ENCODE data around the gene TPO. TPM values are rescaled to one million over a fixed set of nuclear protein-coding genes. Genes with fewer than 3 reads are reported as not detected.
A peak's percentile ranks its signal among the peaks of the same experiment; 100 is the strongest.

Gene TPO
- total RNA-seq, 1 experiment from 2014 or later = not detected

DNA sequence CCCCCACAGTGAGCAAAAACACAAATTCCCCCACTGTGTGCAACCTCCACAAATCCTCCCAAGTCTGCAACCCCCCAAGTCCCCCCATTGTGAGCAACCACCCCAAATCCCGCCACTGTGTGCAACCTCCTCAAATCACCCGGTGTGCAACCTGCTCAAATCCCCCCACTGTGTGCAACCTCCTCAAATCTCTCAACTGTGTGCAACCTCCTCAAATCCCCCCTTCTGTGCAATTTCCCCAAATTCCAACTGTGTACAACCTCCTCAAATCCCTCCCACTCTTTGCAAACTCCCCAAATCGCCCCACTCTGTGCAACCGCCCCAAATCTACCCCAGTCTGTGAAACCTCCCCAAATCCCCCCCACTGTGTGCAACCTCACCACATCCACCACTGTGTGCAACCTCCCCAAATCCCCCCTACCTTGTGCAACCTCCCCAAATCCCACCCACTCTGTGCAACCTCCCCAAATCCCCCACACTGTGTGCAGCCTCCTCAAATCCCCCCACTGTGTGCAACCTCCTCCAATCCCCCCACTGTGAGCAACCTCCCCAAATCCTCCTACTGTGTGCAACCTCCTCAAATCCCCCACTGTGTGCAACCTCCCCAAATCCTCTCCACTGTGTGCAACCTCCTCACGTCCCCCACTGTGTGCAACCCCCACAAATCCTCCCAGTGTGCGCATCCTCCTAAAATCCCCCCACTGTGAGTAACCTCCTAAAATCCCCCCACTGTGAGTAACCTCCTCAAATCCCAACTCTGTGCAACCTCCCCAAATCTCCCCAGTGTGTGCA, 115.2 kb downstream of the TPO start:
- no peak for DNase-seq (ENCODE audit: low read depth in 1 of 2, low spot score in 2 of 2)
- Histone ChIP-seq H3K4me3 (no peak overlapping the region), H3K27ac (no peak overlapping the region), H3K9me3 (replicated peaks) (no peaks in the 10 kb centered on the region), H3K36me3 (no peaks in the 10 kb centered on the region), H3K4me1 (replicated peaks) (no peaks in the 10 kb centered on the region), H3K27me3 (replicated peaks) (no peaks in the 10 kb centered on the region)

DNA sequence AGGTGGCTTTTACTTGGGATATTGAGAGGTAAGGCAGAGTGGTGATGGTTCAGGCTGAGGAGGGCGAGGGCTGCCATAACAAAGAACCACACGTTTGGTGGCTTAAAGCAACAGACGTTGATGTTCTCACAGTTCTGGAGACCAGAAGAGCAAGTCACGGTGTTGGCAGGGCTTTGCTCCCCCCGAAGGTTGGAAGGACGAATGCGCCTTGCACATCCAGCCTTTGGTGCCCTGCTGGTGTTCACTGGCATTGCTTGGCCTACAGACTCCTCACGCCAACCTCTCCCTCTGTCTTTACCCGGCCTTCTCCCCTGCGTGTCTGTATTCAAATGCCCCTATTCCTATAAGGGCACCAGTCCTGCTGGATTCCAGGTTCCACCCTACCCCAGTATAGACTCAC, 125.4 kb downstream of the TPO start:
- Histone ChIP-seq H3K27ac (no peak overlapping the region), H3K27me3 (replicated peaks) (no peaks in the 10 kb centered on the region), H3K4me1 (replicated peaks) (no peaks in the 10 kb centered on the region), H3K4me3 (no peak overlapping the region), H3K9me3 (replicated peaks) (no peaks in the 10 kb centered on the region), H3K36me3 (no peaks in the 10 kb centered on the region)
- peak in 1 of 2 experiments; percentile 68 for DNase-seq (ENCODE audit: low read depth in 1 of 2, low spot score in 2 of 2)

DNA sequence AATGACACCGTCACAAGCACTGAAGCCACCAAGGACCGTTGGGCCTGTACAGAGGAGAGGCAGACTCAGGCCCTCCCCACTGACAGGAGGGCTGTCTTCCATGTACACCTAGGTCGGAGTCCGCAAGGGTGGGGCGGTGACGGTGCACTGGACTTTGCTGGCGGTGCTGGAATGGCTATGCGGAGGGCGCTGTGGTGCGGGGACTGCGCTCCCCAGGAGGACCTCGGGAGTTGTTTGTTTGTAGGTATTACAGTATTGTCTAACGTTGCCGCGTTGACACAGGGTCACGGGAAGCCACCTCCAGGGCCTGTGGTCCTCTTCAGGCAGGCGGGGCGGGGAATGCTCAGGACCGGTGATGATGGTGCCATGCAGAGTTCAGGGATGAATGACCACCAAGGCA, 126.2 kb downstream of the TPO start:
- H3K9me3 ChIP-seq (replicated peaks) = no peaks in the 10 kb centered on the region
- H3K27me3 ChIP-seq (replicated peaks) = no peaks in the 10 kb centered on the region
- H3K36me3 ChIP-seq = no peaks in the 10 kb centered on the region
- peaks cover 3% of the 10 kb centered on the region for H3K4me1 ChIP-seq (replicated peaks)
- no peak for DNase-seq (ENCODE audit: low read depth in 1 of 2, low spot score in 2 of 2)
- no peak overlapping the region for H3K4me3 ChIP-seq
- no peak overlapping the region for H3K27ac ChIP-seq

DNA sequence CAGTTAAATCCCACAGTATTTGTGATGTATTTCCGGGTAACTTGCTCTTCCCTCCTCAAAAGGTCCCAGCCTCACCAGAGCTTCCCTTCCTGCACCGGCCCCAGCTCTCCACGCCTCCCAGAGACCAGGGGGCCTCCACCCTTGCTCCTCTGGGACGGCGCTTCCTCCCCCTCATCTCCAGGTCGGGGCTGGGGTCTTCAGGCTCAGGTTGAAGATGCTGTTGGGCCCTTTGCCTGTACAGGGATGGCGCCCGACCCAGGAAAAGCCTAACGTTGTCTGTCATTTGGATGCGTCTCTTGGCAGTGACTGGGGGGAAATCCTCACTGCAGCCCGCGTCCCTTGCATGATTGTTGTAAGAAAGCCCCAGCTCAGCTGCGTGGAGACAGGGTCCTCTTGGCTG, 126.7 kb downstream of the TPO start:
- no peaks in the 10 kb centered on the region for H3K36me3 ChIP-seq

DNA sequence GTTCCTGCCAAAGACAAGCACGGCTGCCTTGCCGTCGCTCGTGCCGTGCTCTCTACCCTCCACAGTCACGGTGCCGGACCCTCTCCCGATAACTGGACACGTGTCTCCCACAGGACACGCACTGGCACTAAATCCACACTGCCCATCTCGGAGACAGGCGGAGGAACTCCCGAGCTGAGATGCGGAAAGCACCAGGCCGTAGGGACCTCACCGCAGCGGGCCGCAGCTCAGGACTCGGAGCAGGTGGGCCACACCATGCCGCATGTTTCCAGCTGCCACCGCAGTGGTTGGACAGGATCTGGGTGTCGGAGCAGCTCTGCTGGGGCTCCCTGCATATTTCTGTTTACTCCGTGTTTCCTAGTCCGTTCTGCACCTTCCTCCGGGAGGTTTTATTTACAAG, 127.2 kb downstream of the TPO start:
- no peaks in the 10 kb centered on the region for H3K36me3 ChIP-seq
- no peaks in the 10 kb centered on the region for H3K9me3 ChIP-seq (replicated peaks)
- H3K27me3 ChIP-seq (replicated peaks) = no peaks in the 10 kb centered on the region
- no peak overlapping the region for H3K4me3 ChIP-seq
- no peak for DNase-seq (ENCODE audit: low read depth in 1 of 2, low spot score in 2 of 2)
- no peak overlapping the region for H3K27ac ChIP-seq
- peaks cover 8% of the 10 kb centered on the region for H3K4me1 ChIP-seq (replicated peaks)

More for the DNA sequence above, 126.7 kb downstream of the TPO start:
- H3K27ac ChIP-seq = no peak overlapping the region
- H3K9me3 ChIP-seq (replicated peaks) = no peaks in the 10 kb centered on the region
- no peak for DNase-seq (ENCODE audit: low read depth in 1 of 2, low spot score in 2 of 2)
- H3K4me1 ChIP-seq (replicated peaks) = peaks cover 8% of the 10 kb centered on the region
- H3K27me3 ChIP-seq (replicated peaks) = no peaks in the 10 kb centered on the region
- no peak overlapping the region for H3K4me3 ChIP-seq

DNA sequence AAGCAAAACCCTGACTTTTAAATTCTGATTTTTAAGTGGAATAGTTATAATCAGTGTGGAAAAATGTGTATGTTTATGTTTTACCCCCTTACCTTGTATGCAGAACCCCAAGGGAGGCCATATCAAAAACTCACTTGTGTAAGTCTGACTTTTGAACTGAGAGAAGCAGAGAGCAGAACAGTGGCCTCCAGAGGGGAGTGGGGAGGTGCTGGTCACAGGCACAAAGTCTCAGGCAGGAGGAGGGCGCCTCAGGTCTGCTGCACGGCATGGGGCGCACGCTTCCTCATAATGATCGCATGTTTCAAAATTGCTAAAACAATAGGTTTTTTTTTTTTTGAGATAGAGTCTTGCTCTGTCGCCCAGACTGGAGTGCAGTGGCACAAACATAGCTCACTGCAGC, 127.8 kb downstream of the TPO start:
- Histone ChIP-seq H3K36me3 (no peaks in the 10 kb centered on the region), H3K9me3 (replicated peaks) (no peaks in the 10 kb centered on the region), H3K27ac (no peak overlapping the region), H3K4me1 (replicated peaks) (peaks cover 8% of the 10 kb centered on the region), H3K4me3 (no peak overlapping the region), H3K27me3 (replicated peaks) (no peaks in the 10 kb centered on the region)
- DNase-seq (ENCODE audit: low read depth in 1 of 2, low spot score in 2 of 2) = no peak

DNA sequence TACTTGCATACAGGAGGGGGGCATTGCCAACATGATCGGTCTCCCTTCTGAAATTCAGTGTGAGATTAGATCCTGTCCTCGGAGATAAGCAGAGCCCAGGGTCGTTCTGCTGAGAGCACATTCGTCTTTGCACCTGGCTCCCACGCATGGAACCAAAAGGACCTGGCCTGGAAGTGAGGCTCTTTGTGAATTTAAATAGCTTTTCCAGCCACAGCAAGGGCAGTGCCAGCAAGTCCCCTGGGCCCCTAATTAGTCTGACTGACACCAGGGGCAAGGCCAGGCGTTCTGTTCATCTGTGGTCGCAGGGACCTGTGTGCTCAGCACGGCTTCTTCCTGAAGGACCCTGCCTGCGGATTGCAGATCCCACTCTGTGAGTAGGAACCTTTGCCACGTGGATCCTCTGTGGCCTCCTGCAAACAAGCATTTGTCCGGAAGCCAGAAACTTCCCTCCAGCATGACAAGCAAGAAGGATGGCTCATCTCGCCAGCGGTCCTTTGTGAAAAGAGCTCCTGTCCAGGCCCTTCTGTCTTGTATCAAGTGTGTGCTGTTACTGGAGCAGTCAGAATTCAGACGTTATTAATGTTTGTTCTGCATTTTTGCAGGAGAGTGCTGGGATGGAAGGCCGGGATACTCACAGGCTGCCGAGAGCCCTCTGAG, 128.7 kb downstream of the TPO start:
- Histone ChIP-seq H3K27ac (no peak overlapping the region), H3K9me3 (replicated peaks) (no peaks in the 10 kb centered on the region), H3K36me3 (no peaks in the 10 kb centered on the region), H3K4me3 (no peak overlapping the region), H3K4me1 (replicated peaks) (peaks cover 8% of the 10 kb centered on the region), H3K27me3 (replicated peaks) (no peaks in the 10 kb centered on the region)
- DNase-seq (ENCODE audit: low read depth in 1 of 2, low spot score in 2 of 2) = no peak

DNA sequence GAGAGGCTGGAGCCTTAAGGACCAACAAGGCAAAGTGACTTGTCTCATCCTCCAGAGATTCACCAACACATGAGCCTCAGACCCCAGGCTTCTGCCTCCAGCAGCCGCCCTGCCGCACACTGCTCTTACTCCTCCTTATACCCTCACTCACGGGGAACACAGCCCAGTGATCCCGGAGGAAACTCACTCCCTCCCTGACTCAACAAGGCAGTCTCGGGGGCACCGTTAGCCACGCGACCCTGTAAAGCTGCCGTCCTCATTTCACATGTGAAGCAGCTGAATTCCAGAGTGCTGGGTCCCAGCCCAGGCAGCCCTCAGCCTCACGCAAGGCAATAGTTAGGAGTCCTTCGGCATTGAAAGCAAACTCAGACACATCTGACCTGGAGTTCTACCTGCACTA, 129.7 kb downstream of the TPO start:
- no peaks in the 10 kb centered on the region for H3K36me3 ChIP-seq
- H3K27me3 ChIP-seq (replicated peaks) = no peaks in the 10 kb centered on the region
- no peak overlapping the region for H3K27ac ChIP-seq
- no peak for DNase-seq (ENCODE audit: low read depth in 1 of 2, low spot score in 2 of 2)
- H3K4me1 ChIP-seq (replicated peaks) = peaks cover 8% of the 10 kb centered on the region
- no peak overlapping the region for H3K4me3 ChIP-seq
- H3K9me3 ChIP-seq (replicated peaks) = no peaks in the 10 kb centered on the region

DNA sequence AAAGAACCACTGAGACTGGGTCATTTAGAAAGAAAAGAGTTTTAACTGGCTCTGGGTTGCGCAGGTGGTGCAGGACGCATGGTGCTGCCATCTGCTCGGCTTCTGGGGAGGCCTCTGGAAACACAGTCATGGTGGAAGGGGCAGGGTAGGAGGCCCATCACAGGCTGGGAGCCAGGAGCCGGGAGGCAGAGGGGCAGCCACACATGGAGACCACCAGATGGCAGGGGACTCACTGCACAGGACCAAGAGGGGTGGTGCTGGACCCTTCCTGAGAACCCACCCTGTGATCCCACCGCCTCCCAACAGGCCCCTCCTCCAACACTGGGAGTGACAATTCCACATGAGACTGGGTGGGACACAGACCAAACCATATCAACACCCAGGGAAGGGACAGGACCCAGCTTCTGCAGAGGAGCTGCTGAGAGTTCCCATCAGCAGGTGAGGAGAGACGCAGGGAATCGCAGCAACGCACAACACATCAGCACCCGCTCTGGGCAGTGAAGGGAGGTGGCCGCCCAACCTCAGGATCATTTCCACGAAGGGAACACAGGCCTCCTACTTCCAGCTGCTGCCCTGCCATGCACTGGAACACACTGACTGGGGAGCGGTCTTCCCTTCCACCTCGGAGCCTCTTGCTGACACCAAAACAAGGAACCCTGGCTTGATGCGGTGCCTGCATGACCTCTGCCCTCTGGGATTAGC, 130.7 kb downstream of the TPO start:
- Histone ChIP-seq H3K36me3 (no peaks in the 10 kb centered on the region), H3K4me3 (no peak overlapping the region), H3K4me1 (replicated peaks) (peaks cover 8% of the 10 kb centered on the region), H3K27ac (no peak overlapping the region), H3K9me3 (replicated peaks) (no peaks in the 10 kb centered on the region), H3K27me3 (replicated peaks) (no peaks in the 10 kb centered on the region)
- DNase-seq (ENCODE audit: low read depth in 1 of 2, low spot score in 2 of 2) = no peak

DNA sequence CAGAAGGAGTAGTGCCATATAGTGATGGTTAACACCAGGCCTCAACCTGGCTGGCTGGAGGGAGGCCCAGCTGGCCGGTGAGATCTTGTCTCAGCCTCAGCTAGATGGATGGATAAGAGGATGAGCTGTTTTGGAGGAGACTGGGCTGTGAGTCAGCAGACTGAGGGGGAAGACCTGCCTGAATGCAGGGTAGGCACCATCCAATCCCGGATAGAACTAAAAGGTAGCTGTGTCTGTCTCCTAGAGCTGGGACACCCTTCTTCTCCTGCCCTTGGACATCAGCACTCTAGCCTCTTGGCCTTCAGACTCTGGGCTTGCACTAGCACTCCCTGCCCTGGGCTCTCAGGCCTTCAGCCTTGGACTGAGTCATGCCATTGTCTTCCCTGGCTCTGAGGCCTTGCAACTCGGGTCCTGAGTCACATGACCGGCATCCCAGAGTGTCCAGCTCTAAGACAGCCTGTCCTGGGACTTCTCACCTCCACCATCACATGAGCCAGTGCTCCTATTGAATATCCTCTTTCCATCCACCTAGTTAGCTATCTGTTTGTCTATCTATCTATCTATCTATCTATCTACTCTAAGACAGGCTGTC, 131.3 kb downstream of the TPO start:
- no peak overlapping the region for H3K27ac ChIP-seq
- DNase-seq (ENCODE audit: low read depth in 1 of 2, low spot score in 2 of 2) = peak; percentile 51 to 81
- no peaks in the 10 kb centered on the region for H3K9me3 ChIP-seq (replicated peaks)
- H3K4me1 ChIP-seq (replicated peaks) = peaks cover 8% of the 10 kb centered on the region
- no peaks in the 10 kb centered on the region for H3K27me3 ChIP-seq (replicated peaks)
- H3K4me3 ChIP-seq = no peak overlapping the region
- H3K36me3 ChIP-seq = no peaks in the 10 kb centered on the region

DNA sequence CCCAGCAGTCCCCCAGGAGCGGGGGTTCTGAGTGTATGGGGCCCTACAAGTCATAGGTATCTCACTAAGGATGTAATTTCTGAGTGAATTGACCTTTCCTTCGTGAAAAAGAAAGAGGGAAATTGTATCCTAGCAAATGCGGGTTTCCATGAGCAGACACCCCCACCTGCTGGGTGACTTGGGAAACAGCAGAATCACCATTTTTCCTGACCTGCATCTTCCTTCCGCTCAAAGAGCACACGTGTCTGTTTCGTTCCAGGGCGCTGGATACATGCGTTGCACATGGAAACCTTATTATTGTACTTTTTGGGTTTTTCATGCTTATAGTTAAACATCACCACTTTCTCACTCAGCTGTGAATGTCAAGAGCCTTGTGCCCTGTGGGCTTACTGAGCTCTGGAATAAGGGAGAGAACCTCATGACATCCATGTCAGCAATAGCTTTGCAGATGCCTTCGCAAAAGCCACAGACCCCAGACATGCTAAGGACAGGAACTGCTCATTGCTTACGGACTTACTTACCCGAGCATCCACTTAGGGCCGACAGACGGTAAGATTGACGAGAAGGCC, 132.8 kb downstream of the TPO start:
- Histone ChIP-seq H3K27me3 (replicated peaks) (no peaks in the 10 kb centered on the region), H3K9me3 (replicated peaks) (no peaks in the 10 kb centered on the region), H3K36me3 (no peaks in the 10 kb centered on the region), H3K4me3 (no peak overlapping the region), H3K27ac (no peak overlapping the region), H3K4me1 (replicated peaks) (peaks cover 17% of the 10 kb centered on the region)
- peak in 1 of 2 experiments; percentile 58 for DNase-seq (ENCODE audit: low read depth in 1 of 2, low spot score in 2 of 2)

DNA sequence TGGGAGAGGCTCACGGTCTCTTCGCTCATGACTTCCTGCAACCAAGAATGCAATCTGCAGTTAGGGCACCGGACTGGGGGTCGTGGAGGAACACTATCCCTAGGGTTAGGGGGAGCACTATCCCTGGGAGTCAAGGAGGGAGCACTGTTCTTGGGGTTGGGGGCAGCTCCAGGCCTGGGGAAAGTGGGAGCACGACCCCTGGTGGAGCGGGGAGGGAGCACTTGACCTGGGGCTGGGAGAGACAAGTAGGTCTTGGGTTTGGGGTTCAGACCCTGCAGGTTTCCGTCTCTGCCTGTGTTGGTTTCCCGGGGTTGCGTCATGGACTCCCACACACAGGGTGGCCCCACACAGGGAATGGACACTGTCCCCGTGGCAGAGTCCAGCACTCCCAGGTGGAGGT, 133.6 kb downstream of the TPO start:
- Histone ChIP-seq H3K27ac (no peak overlapping the region), H3K36me3 (no peaks in the 10 kb centered on the region), H3K9me3 (replicated peaks) (no peaks in the 10 kb centered on the region), H3K4me1 (replicated peaks) (peaks cover 19% of the 10 kb centered on the region), H3K4me3 (no peak overlapping the region), H3K27me3 (replicated peaks) (no peaks in the 10 kb centered on the region)
- no peak for DNase-seq (ENCODE audit: low read depth in 1 of 2, low spot score in 2 of 2)

DNA sequence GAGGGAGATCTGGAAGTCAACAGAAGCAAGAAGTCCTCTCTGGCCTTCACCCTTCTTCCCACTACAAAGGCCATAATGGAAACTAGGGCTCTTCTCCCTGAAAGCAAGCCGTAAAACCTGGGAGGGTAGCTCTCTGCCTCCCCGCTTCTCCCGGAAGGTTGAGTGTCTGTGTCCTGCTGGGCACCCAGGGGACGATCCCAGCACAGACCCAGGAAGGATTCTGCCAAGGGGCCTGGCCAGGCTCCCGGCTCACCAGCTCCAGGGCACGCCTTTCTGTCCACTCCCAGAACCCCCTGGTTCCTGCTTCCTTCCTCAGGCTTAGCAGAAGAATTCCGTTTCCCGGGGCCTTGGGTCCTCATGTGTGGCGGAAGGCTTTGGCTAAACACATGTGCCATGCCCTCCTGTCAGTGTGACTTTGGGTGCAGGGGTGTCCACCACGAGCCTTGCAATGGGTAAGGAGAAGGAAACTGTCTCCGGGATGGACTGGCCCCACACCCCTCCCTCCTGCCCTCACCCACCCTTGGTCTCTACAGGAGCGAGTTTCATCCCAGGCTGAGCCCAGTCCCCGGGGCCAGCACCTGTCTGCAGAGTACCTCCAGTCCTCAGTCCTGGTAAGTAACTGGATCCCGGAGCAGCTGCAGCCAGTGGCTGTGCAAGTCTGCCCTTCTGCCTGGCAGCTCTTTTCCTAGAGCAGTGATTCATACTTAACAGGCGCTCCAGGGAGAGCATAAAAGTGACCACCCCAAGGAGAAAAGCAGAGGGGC, 135.8 kb downstream of the TPO start:
- H3K4me1 ChIP-seq (replicated peaks) = peaks cover 30% of the 10 kb centered on the region
- H3K4me3 ChIP-seq = no peak overlapping the region
- no peak overlapping the region for H3K27ac ChIP-seq
- no peaks in the 10 kb centered on the region for H3K27me3 ChIP-seq (replicated peaks)
- no peaks in the 10 kb centered on the region for H3K36me3 ChIP-seq
- no peak for DNase-seq (ENCODE audit: low read depth in 1 of 2, low spot score in 2 of 2)
- H3K9me3 ChIP-seq (replicated peaks) = no peaks in the 10 kb centered on the region

Measured in SJSA1 (cell line).